ENCODE data around the gene GCN1. TPM values are rescaled to one million over a fixed set of nuclear protein-coding genes. Genes with fewer than 3 reads are reported as not detected.

GCN1 gene
- total RNA-seq, 2 donors from 2014 or later: 53.4 to 144 TPM

DNA sequence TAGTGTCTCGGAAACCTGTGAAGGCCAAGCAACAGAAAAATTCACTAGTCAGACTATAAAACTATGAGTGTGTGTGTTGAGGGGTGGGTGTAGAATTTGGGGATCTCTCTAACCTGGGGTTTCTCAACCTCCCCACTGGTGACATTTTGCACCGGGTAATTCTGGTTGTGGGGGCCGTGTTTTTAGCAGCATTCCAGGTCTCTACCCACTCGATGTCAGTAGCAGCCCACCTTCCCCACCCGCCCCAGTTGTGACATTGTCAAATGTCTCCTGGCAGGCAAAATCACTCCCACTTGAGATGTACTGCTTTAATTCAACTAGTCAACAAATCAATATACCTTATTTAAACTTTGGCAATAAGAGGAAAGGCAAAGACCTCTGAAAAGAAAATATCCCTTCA is 4.1 kb downstream of the GCN1 start:
- TF ChIP-seq, protein P1, sequence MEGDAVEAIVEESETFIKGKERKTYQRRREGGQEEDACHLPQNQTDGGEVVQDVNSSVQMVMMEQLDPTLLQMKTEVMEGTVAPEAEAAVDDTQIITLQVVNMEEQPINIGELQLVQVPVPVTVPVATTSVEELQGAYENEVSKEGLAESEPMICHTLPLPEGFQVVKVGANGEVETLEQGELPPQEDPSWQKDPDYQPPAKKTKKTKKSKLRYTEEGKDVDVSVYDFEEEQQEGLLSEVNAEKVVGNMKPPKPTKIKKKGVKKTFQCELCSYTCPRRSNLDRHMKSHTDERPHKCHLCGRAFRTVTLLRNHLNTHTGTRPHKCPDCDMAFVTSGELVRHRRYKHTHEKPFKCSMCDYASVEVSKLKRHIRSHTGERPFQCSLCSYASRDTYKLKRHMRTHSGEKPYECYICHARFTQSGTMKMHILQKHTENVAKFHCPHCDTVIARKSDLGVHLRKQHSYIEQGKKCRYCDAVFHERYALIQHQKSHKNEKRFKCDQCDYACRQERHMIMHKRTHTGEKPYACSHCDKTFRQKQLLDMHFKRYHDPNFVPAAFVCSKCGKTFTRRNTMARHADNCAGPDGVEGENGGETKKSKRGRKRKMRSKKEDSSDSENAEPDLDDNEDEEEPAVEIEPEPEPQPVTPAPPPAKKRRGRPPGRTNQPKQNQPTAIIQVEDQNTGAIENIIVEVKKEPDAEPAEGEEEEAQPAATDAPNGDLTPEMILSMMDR (IDR thresholded peaks at IDR 0.05): no peak
- no peak overlapping the region for H3K9ac ChIP-seq (ENCODE audit: low read depth in 2 of 2, low read length in 2 of 2)
- no peaks in the 10 kb centered on the region for H3K9me3 ChIP-seq
- intact Hi-C loops (cut with DNase I): no loop called here
- no peak for DNase-seq
- H3K27ac ChIP-seq: no peak overlapping the region
- no peaks in the 10 kb centered on the region for H3K27me3 ChIP-seq
- no peaks in the 10 kb centered on the region for H3K4me1 ChIP-seq
- H3K36me3 ChIP-seq: no peaks in the 10 kb centered on the region
- no peak overlapping the region for H3K4me3 ChIP-seq

- Histone ChIP-seq H3K27ac (no peak overlapping the region), H3K36me3 (peaks cover 10% of the 10 kb centered on the region), H3K4me1 (no peaks in the 10 kb centered on the region), H3K4me3 (no peak overlapping the region), H3K9ac (ENCODE audit: low read depth in 2 of 2, low read length in 2 of 2) (no peak overlapping the region), H3K9me3 (no peaks in the 10 kb centered on the region), H3K27me3 (no peaks in the 10 kb centered on the region)
- intact Hi-C loops (cut with DNase I): no loop called here
- no peak for DNase-seq
- TF ChIP-seq, protein P1 (IDR thresholded peaks at IDR 0.05): no peak
These were observed 7.9 kb downstream of the GCN1 start for GRCh38 chr12:120186654-120187053.

GRCh38 chr12:120183211-120183631 is 11.3 kb downstream of the GCN1 start:
- TF ChIP-seq, protein P1 (IDR thresholded peaks at IDR 0.05): no peak
- no peak for DNase-seq
- intact Hi-C loops (cut with DNase I): no loop called here
- H3K4me3 ChIP-seq: no peak overlapping the region
- H3K9me3 ChIP-seq: no peaks in the 10 kb centered on the region
- peaks cover 13% of the 10 kb centered on the region for H3K36me3 ChIP-seq
- H3K4me1 ChIP-seq: no peaks in the 10 kb centered on the region
- no peak overlapping the region for H3K9ac ChIP-seq (ENCODE audit: low read depth in 2 of 2, low read length in 2 of 2)
- H3K27me3 ChIP-seq: no peaks in the 10 kb centered on the region
- H3K27ac ChIP-seq: no peak overlapping the region

DNA sequence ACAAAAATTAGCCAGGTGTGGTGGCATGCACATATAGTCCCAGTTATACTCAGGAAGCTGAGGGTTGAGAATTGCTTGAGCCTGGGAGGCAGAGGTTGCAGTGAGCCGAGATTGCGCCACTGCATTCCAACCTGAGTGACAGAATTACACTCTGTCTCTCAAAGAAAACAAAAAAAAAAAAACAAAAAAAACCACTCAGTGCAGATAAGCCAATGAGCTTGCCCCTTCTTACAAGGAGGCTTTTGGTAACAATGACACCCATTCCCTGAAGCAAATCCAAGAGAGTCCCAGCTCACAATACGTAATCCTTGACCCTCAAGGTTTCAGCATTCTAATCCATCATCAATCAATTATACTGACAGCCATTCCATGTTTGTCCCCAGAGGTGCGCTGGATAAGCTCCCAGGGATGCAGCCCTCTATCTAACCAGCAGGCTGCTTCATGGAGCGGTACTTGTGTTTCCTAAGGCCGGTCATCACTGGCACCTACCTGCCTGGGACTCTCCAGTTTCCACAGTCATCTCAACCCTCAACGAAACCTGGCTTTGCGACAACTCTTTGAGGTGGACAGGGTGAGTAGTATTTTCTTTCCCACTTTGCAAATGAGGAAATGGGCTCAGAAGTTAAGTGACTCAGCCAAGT is 12.4 kb downstream of the GCN1 start:
- intact Hi-C loops (cut with DNase I): no loop called here
- Histone ChIP-seq H3K4me3 (no peak overlapping the region), H3K27ac (no peak overlapping the region), H3K9me3 (no peaks in the 10 kb centered on the region), H3K27me3 (no peaks in the 10 kb centered on the region), H3K36me3 (peaks cover 25% of the 10 kb centered on the region), H3K9ac (ENCODE audit: low read depth in 2 of 2, low read length in 2 of 2) (no peak overlapping the region), H3K4me1 (no peaks in the 10 kb centered on the region)
- TF ChIP-seq, protein P1 (IDR thresholded peaks at IDR 0.05): no peak
- no peak for DNase-seq

GRCh38 chr12:120180975-120181374 is 13.5 kb downstream of the GCN1 start:
- Histone ChIP-seq H3K36me3 (peaks cover 36% of the 10 kb centered on the region), H3K27ac (no peak overlapping the region), H3K4me1 (no peaks in the 10 kb centered on the region), H3K4me3 (no peak overlapping the region), H3K9ac (ENCODE audit: low read depth in 2 of 2, low read length in 2 of 2) (no peak overlapping the region), H3K9me3 (no peaks in the 10 kb centered on the region), H3K27me3 (no peaks in the 10 kb centered on the region)
- DNase-seq: no peak
- intact Hi-C loops (cut with DNase I): no loop called here
- TF ChIP-seq, protein P1 (IDR thresholded peaks at IDR 0.05): no peak

Data from colonic mucosa (tissue), 4 donors.